Mucosa of rectum (tissue), 2 donors: ENCODE results near the gene WDR54.
A peak's percentile ranks its signal among the peaks of the same experiment; 100 is the strongest.

Source experiments
- H3K27ac ChIP-seq, 2 donors: one replicate each; pipeline ENCODE4 v1.7.0; 2013; ENCODE audit warnings: inconsistent platforms in 2 of 2, low read depth in 2 of 2, low read length in 2 of 2
- H3K27me3 ChIP-seq, 2 donors: one replicate each; pipeline ENCODE4 v1.7.0; 2013; ENCODE audit warnings: low read length in 2 of 2; ENCODE audit not compliant: control insufficient read depth in 2 of 2, insufficient read depth in 2 of 2
- H3K36me3 ChIP-seq, 2 donors: one replicate each; pipeline ENCODE4 v1.7.0; 2013; ENCODE audit warnings: low read length in 2 of 2; ENCODE audit not compliant: control insufficient read depth in 2 of 2, insufficient read depth in 2 of 2
- H3K4me1 ChIP-seq, 2 donors: one replicate each; pipeline ENCODE4 v1.7.0; 2013; ENCODE audit warnings: low read length in 2 of 2, mild to moderate bottlenecking in 1 of 2; ENCODE audit not compliant: control insufficient read depth in 2 of 2, insufficient read depth in 2 of 2
- H3K4me3 ChIP-seq, 2 donors: one replicate each; pipeline ENCODE4 v1.7.0; 2013; ENCODE audit warnings: low read length in 2 of 2
- H3K9ac ChIP-seq, 2 donors: one replicate each; pipeline ENCODE4 v1.7.0; 2013; ENCODE audit warnings: low read length in 2 of 2, low read depth in 1 of 2, mild to moderate bottlenecking in 1 of 2
- H3K9me3 ChIP-seq, 2 donors: one replicate each; pipeline ENCODE4 v1.7.0; 2013; ENCODE audit warnings: low read length in 2 of 2; ENCODE audit not compliant: control insufficient read depth in 2 of 2
- donor health status: healthy.
- donor health status: Normal muscosa, but diverticular disease.

WDR54 gene

DNA sequence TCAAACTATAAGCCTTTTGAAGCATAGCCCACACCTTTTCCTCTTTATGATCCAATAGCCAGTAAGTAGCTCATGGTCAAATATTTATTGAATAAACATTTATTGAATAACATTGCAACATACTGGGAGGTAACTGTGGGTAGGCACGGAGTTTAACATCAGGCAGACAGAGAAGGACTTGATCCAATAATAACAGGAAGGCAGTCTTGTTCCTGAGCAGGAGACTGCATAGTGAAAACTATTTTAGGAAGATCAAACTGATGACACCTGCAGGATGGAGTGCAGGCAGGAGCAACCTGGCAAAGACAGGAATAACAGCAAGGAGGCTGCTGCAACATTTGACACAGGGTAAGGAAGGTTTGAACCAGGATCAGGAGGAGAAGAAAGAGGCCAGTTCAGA lies 38.3 kb upstream of the WDR54 start:
- Histone ChIP-seq H3K27me3 (no peaks in the 10 kb centered on the region), H3K36me3 (peaks cover 0 to 4% of the 10 kb centered on the region in 2 donors), H3K9ac (no peak overlapping the region), H3K4me1 (peaks cover 0 to 7% of the 10 kb centered on the region in 2 donors), H3K27ac (no peak overlapping the region), H3K4me3 (no peak overlapping the region), H3K9me3 (no peaks in the 10 kb centered on the region)

DNA sequence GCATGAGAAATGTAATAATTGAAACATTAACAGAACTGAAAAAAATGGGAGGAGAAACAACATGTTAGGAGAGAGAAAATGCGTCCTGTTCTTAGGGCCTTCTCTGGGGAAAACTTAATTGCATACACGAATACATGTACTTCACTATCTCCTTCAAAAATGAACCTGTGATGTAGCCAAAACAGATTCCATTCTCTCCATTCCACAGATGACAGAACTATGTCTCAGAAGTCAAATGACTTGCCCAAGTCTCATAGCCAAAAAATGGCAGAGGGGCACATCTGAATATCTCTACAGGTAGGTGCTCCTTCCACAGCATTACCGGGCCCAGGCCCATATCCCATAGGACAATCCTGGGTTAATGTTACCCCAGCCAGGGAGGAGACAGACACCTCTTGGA lies 37.5 kb upstream of the WDR54 start:
- Histone ChIP-seq H3K27me3 (no peaks in the 10 kb centered on the region), H3K9ac (no peak overlapping the region), H3K27ac (no peak overlapping the region), H3K36me3 (peaks cover 0 to 4% of the 10 kb centered on the region in 2 donors), H3K4me3 (no peak overlapping the region), H3K9me3 (no peaks in the 10 kb centered on the region), H3K4me1 (peaks cover 0 to 7% of the 10 kb centered on the region in 2 donors)

GRCh38 chr2:74385396-74385795 lies 36.1 kb upstream of the WDR54 start:
- H3K4me3 ChIP-seq = no peak overlapping the region
- no peaks in the 10 kb centered on the region for H3K9me3 ChIP-seq
- no peak overlapping the region for H3K9ac ChIP-seq
- no peak overlapping the region for H3K27ac ChIP-seq
- H3K27me3 ChIP-seq = no peaks in the 10 kb centered on the region
- H3K36me3 ChIP-seq = peaks cover 0 to 4% of the 10 kb centered on the region in 2 donors
- H3K4me1 ChIP-seq = peaks cover 6 to 12% of the 10 kb centered on the region in 2 donors

- no peak overlapping the region for H3K9ac ChIP-seq
- no peaks in the 10 kb centered on the region for H3K9me3 ChIP-seq
- H3K27me3 ChIP-seq = no peaks in the 10 kb centered on the region
- no peak overlapping the region for H3K4me3 ChIP-seq
- H3K4me1 ChIP-seq = peaks cover 19 to 23% of the 10 kb centered on the region in 2 donors
- H3K36me3 ChIP-seq = peaks cover 0 to 4% of the 10 kb centered on the region in 2 donors
- no peak overlapping the region for H3K27ac ChIP-seq
Measured at GRCh38 chr2:74387346-74387745, 34.2 kb upstream of the WDR54 start.

GRCh38 chr2:74390606-74391005 lies 30.9 kb upstream of the WDR54 start:
- no peak overlapping the region for H3K27ac ChIP-seq
- H3K4me1 ChIP-seq = peaks cover 21 to 23% of the 10 kb centered on the region in 2 donors
- H3K9ac ChIP-seq = peak overlapping the region in 1 of 2 donors; percentile 90
- no peaks in the 10 kb centered on the region for H3K36me3 ChIP-seq
- H3K27me3 ChIP-seq = no peaks in the 10 kb centered on the region
- peak overlapping the region; percentile 83 to 94 for H3K4me3 ChIP-seq
- no peaks in the 10 kb centered on the region for H3K9me3 ChIP-seq

- Histone ChIP-seq H3K27ac (peak overlapping the region; percentile 90 to 94), H3K4me1 (peaks cover 21 to 23% of the 10 kb centered on the region in 2 donors), H3K9ac (peak overlapping the region; percentile 82 to 90), H3K27me3 (no peaks in the 10 kb centered on the region), H3K9me3 (no peaks in the 10 kb centered on the region), H3K36me3 (no peaks in the 10 kb centered on the region), H3K4me3 (peak overlapping the region; percentile 83 to 94)
Measured at GRCh38 chr2:74391209-74391579, 30.3 kb upstream of the WDR54 start.

GRCh38 chr2:74391580-74392448 lies 29.7 kb upstream of the WDR54 start:
- H3K9me3 ChIP-seq = no peaks in the 10 kb centered on the region
- H3K27me3 ChIP-seq = no peaks in the 10 kb centered on the region
- peaks cover 21 to 23% of the 10 kb centered on the region in 2 donors for H3K4me1 ChIP-seq
- H3K4me3 ChIP-seq = peak overlapping the region; percentile 83 to 94
- peak overlapping the region; percentile 82 to 90 for H3K9ac ChIP-seq
- H3K36me3 ChIP-seq = no peaks in the 10 kb centered on the region
- peak overlapping the region; percentile 90 to 94 for H3K27ac ChIP-seq

DNA sequence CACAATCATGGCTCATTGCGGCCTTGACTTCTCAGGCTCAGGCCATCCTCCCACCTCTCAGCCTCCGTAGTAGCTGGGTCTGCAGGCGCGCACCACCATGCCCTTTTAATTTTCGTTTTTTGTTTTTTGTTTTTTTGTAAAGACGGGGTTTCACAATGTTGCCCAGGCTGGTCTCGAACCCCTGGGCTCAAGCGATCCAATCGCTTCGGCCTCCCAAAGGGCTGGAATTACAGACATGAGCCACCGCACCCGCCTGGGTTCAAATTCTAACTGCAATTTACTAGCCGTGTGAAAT lies 29.1 kb upstream of the WDR54 start:
- peaks cover 21 to 23% of the 10 kb centered on the region in 2 donors for H3K4me1 ChIP-seq
- peak overlapping the region in 1 of 2 donors; percentile 83 for H3K4me3 ChIP-seq
- H3K9ac ChIP-seq = peak overlapping the region; percentile 82 to 90
- H3K9me3 ChIP-seq = no peaks in the 10 kb centered on the region
- H3K27ac ChIP-seq = no peak overlapping the region
- H3K27me3 ChIP-seq = no peaks in the 10 kb centered on the region
- no peaks in the 10 kb centered on the region for H3K36me3 ChIP-seq

DNA sequence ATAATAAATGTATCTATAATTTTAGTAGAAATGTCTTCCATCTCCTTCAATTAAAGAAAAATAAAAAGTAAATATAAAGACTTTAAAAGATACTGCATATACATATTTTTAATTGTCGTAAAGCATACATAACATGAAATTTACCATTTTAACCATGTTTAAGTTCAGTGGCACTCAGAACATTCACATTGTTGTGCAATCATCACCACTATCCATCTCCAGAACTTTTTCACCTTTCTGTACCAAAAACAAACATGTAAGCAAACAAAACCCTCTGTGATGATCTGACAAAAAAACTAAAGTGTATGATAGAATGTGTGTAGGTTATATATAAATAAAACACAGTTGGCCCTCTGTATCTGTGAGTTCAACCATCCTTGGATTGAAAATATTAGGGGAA lies 28.0 kb upstream of the WDR54 start:
- Histone ChIP-seq H3K9me3 (no peaks in the 10 kb centered on the region), H3K9ac (no peak overlapping the region), H3K4me3 (no peak overlapping the region), H3K36me3 (no peaks in the 10 kb centered on the region), H3K27me3 (no peaks in the 10 kb centered on the region), H3K4me1 (peaks cover 21 to 23% of the 10 kb centered on the region in 2 donors), H3K27ac (no peak overlapping the region)

- H3K9me3 ChIP-seq = no peaks in the 10 kb centered on the region
- no peak overlapping the region for H3K9ac ChIP-seq
- H3K27ac ChIP-seq = no peak overlapping the region
- no peak overlapping the region for H3K4me3 ChIP-seq
- no peaks in the 10 kb centered on the region for H3K27me3 ChIP-seq
- no peaks in the 10 kb centered on the region for H3K36me3 ChIP-seq
- peaks cover 5 to 7% of the 10 kb centered on the region in 2 donors for H3K4me1 ChIP-seq
Measured at GRCh38 chr2:74396149-74396548, 25.4 kb upstream of the WDR54 start.
